ENCODE measurements around the gene MRPS6.

The MRPS6 gene

DNA sequence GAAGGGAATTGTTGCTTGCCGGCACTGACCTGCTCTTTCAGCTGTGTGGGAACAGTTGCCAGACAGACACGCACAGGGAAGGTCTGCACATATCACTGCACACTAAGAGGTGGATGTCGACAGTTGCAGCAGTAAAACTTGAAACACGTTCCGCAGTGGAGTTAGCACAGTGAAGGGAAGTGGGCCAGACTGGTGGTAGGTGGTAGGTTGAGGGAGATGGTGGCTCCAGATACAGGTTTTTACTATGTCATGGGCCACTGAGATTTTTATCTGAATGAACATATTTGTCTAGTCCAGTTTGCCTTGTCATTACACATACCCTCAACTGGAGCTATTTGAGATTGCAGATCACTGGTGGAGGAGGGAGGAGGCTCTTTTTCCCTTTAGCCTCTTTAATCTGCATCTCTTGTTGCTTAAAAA is 13.5 kb downstream of the MRPS6 start:
- Histone ChIP-seq H3K4me1 (ENCODE audit: control insufficient read depth, insufficient read depth, low read length) (peaks cover 21% of the 10 kb centered on the region), H3K36me3 (ENCODE audit: control insufficient read depth, insufficient read depth, low read length) (no peaks in the 10 kb centered on the region), H3K9me3 (ENCODE audit: control insufficient read depth, insufficient read depth, low read length) (no peaks in the 10 kb centered on the region), H3K9ac (ENCODE audit: low read depth, low read length) (no peak overlapping the region), H3K27me3 (ENCODE audit: control insufficient read depth, insufficient read depth, low read length) (no peaks in the 10 kb centered on the region), H3K4me3 (ENCODE audit: low read depth, low read length) (no peak overlapping the region)

DNA sequence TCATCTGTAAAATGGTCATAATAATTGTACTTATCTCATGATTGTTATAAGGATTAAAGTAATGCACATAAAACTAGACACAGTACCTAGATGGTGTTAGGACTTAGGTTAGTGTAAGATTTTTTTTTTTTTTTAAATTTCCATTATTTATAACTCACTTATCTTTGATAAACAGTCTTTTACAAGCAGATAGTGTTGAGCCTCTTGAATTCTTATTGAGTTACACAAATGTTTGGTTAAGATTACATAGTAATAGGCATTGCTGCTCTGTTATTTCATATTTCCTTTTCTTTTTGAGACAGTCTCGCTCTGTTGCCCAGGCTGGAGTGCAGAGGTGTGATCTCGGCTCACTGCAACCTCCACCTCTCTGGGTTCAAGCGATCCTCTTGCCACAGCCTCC is 15.4 kb downstream of the MRPS6 start:
- no peaks in the 10 kb centered on the region for H3K27me3 ChIP-seq (ENCODE audit: control insufficient read depth, insufficient read depth, low read length)
- H3K9ac ChIP-seq (ENCODE audit: low read depth, low read length) = no peak overlapping the region
- no peaks in the 10 kb centered on the region for H3K36me3 ChIP-seq (ENCODE audit: control insufficient read depth, insufficient read depth, low read length)
- peaks cover 24% of the 10 kb centered on the region for H3K4me1 ChIP-seq (ENCODE audit: control insufficient read depth, insufficient read depth, low read length)
- no peak overlapping the region for H3K4me3 ChIP-seq (ENCODE audit: low read depth, low read length)
- no peaks in the 10 kb centered on the region for H3K9me3 ChIP-seq (ENCODE audit: control insufficient read depth, insufficient read depth, low read length)

- H3K27me3 ChIP-seq (ENCODE audit: control insufficient read depth, insufficient read depth, low read length) = no peaks in the 10 kb centered on the region
- H3K9ac ChIP-seq (ENCODE audit: low read depth, low read length) = no peak overlapping the region
- H3K36me3 ChIP-seq (ENCODE audit: control insufficient read depth, insufficient read depth, low read length) = no peaks in the 10 kb centered on the region
- H3K9me3 ChIP-seq (ENCODE audit: control insufficient read depth, insufficient read depth, low read length) = no peaks in the 10 kb centered on the region
- H3K4me3 ChIP-seq (ENCODE audit: low read depth, low read length) = no peak overlapping the region
- peaks cover 10% of the 10 kb centered on the region for H3K4me1 ChIP-seq (ENCODE audit: control insufficient read depth, insufficient read depth, low read length)
Measured at GRCh38 chr21:34091032-34091431, 17.7 kb downstream of the MRPS6 start.

DNA sequence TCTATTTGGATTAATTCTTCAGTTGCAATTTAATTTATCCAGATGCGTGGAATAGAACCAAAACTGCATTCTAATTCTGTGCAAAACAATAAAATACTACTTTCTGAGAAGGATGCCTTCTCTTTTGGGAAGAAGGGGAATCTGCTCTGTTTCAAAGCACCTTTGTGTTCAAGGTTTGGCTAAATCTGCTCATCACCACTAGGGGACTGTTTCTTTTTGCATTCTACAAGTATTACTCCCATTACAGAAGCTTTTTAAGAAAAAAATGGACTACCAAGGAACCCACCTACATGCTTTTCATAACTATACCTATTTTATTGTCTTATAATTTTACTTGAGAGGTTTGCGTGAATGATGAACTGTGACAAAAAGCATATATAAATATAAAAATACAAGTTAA is 18.2 kb downstream of the MRPS6 start:
- H3K4me3 ChIP-seq (ENCODE audit: low read depth, low read length) = no peak overlapping the region
- H3K4me1 ChIP-seq (ENCODE audit: control insufficient read depth, insufficient read depth, low read length) = peaks cover 9% of the 10 kb centered on the region
- no peaks in the 10 kb centered on the region for H3K9me3 ChIP-seq (ENCODE audit: control insufficient read depth, insufficient read depth, low read length)
- H3K36me3 ChIP-seq (ENCODE audit: control insufficient read depth, insufficient read depth, low read length) = no peaks in the 10 kb centered on the region
- H3K27me3 ChIP-seq (ENCODE audit: control insufficient read depth, insufficient read depth, low read length) = no peaks in the 10 kb centered on the region
- no peak overlapping the region for H3K9ac ChIP-seq (ENCODE audit: low read depth, low read length)

DNA sequence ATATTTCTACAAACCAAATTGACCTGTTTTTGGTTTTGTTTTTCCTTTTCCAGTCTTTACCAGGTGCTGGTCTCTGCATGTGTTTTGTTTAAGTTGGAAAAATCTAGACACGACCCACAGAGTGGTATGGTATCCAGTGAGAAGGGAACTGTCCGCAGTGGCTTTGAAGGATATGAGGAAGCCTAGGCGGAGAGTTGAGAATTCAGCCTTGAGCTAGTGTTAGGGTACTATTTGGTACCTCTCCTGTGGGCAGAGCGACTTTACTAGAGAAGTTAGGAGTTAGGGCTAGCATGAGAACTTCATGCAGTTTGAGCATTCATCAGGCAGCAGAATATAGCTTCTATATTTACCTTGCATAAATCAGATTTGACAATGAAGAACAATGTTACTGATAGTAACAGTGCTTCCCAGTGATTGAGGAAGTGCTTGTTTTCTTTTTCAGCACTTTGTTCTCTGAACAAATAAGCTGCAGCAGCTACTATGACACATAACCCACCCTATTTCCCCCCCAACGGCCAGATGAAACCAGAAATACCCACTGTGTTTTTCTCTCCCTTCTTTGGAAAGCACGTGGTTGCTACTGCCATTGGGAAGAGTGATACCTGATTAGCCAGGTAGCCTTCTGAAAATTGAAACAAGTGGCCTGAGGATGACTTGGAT is 19.0 kb downstream of the MRPS6 start:
- Histone ChIP-seq H3K36me3 (ENCODE audit: control insufficient read depth, insufficient read depth, low read length) (no peaks in the 10 kb centered on the region), H3K4me1 (ENCODE audit: control insufficient read depth, insufficient read depth, low read length) (peaks cover 9% of the 10 kb centered on the region), H3K4me3 (ENCODE audit: low read depth, low read length) (no peak overlapping the region), H3K27me3 (ENCODE audit: control insufficient read depth, insufficient read depth, low read length) (no peaks in the 10 kb centered on the region), H3K9ac (ENCODE audit: low read depth, low read length) (no peak overlapping the region), H3K9me3 (ENCODE audit: control insufficient read depth, insufficient read depth, low read length) (no peaks in the 10 kb centered on the region)

GRCh38 chr21:34093083-34093482 is 19.7 kb downstream of the MRPS6 start:
- H3K27me3 ChIP-seq (ENCODE audit: control insufficient read depth, insufficient read depth, low read length) = no peaks in the 10 kb centered on the region
- peaks cover 9% of the 10 kb centered on the region for H3K4me1 ChIP-seq (ENCODE audit: control insufficient read depth, insufficient read depth, low read length)
- H3K36me3 ChIP-seq (ENCODE audit: control insufficient read depth, insufficient read depth, low read length) = no peaks in the 10 kb centered on the region
- no peak overlapping the region for H3K4me3 ChIP-seq (ENCODE audit: low read depth, low read length)
- no peak overlapping the region for H3K9ac ChIP-seq (ENCODE audit: low read depth, low read length)
- H3K9me3 ChIP-seq (ENCODE audit: control insufficient read depth, insufficient read depth, low read length) = no peaks in the 10 kb centered on the region

GRCh38 chr21:34094949-34095348 is 21.6 kb downstream of the MRPS6 start:
- Histone ChIP-seq H3K9ac (ENCODE audit: low read depth, low read length) (no peak overlapping the region), H3K4me3 (ENCODE audit: low read depth, low read length) (no peak overlapping the region), H3K9me3 (ENCODE audit: control insufficient read depth, insufficient read depth, low read length) (no peaks in the 10 kb centered on the region), H3K36me3 (ENCODE audit: control insufficient read depth, insufficient read depth, low read length) (no peaks in the 10 kb centered on the region), H3K4me1 (ENCODE audit: control insufficient read depth, insufficient read depth, low read length) (peaks cover 9% of the 10 kb centered on the region), H3K27me3 (ENCODE audit: control insufficient read depth, insufficient read depth, low read length) (no peaks in the 10 kb centered on the region)

DNA sequence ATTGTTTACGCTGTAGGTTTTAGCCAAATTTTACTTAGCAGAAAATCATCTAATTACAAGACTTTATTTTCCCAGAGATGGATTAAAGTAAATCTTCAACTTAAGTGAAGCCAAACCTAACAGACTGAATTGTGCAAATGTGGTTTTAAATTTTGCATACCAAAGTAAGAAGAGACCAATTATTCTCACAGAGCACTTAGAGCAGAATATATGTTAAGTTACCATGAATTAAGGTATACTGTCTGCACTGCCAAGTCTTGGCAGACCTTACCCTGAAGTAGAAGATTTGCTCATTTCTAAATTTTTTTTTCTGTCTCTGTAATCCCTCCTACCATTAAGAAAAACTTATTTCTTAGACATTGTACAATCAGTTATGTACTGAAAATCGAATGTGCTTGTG is 24.1 kb downstream of the MRPS6 start:
- H3K4me3 ChIP-seq (ENCODE audit: low read depth, low read length) = no peak overlapping the region
- H3K9me3 ChIP-seq (ENCODE audit: control insufficient read depth, insufficient read depth, low read length) = no peaks in the 10 kb centered on the region
- peaks cover 10% of the 10 kb centered on the region for H3K4me1 ChIP-seq (ENCODE audit: control insufficient read depth, insufficient read depth, low read length)
- no peaks in the 10 kb centered on the region for H3K36me3 ChIP-seq (ENCODE audit: control insufficient read depth, insufficient read depth, low read length)
- no peak overlapping the region for H3K9ac ChIP-seq (ENCODE audit: low read depth, low read length)
- no peaks in the 10 kb centered on the region for H3K27me3 ChIP-seq (ENCODE audit: control insufficient read depth, insufficient read depth, low read length)

- Histone ChIP-seq H3K4me3 (ENCODE audit: low read depth, low read length) (no peak overlapping the region), H3K9ac (ENCODE audit: low read depth, low read length) (no peak overlapping the region), H3K27me3 (ENCODE audit: control insufficient read depth, insufficient read depth, low read length) (no peaks in the 10 kb centered on the region), H3K9me3 (ENCODE audit: control insufficient read depth, insufficient read depth, low read length) (no peaks in the 10 kb centered on the region), H3K4me1 (ENCODE audit: control insufficient read depth, insufficient read depth, low read length) (peaks cover 6% of the 10 kb centered on the region), H3K36me3 (ENCODE audit: control insufficient read depth, insufficient read depth, low read length) (no peaks in the 10 kb centered on the region)
Measured at GRCh38 chr21:34100337-34100736, 27.0 kb downstream of the MRPS6 start.

DNA sequence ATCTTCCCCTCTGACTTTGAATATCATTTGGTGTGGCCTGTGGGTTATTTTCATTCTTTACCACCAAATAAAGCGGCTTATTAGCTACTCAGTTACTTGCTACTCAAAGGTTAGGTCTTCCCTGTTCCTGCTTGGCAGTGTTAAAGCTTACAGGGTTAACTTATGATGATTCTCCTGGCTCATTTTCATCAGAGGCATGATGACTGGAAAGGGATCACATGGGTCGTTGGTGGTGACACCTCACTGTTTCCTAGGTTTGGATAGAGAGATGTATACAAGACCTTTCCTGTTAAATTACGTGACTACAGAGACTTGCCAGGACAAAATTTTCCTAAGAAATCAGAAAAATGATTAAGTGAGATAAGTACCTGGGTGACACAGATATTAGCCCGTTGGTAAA is 27.4 kb downstream of the MRPS6 start:
- Histone ChIP-seq H3K4me1 (ENCODE audit: control insufficient read depth, insufficient read depth, low read length) (peaks cover 6% of the 10 kb centered on the region), H3K36me3 (ENCODE audit: control insufficient read depth, insufficient read depth, low read length) (no peaks in the 10 kb centered on the region), H3K27me3 (ENCODE audit: control insufficient read depth, insufficient read depth, low read length) (no peaks in the 10 kb centered on the region), H3K9ac (ENCODE audit: low read depth, low read length) (no peak overlapping the region), H3K9me3 (ENCODE audit: control insufficient read depth, insufficient read depth, low read length) (no peaks in the 10 kb centered on the region), H3K4me3 (ENCODE audit: low read depth, low read length) (no peak overlapping the region)

GRCh38 chr21:34105947-34106541 is 32.7 kb downstream of the MRPS6 start:
- H3K4me3 ChIP-seq (ENCODE audit: low read depth, low read length) = no peak overlapping the region
- peaks cover 6% of the 10 kb centered on the region for H3K4me1 ChIP-seq (ENCODE audit: control insufficient read depth, insufficient read depth, low read length)
- no peaks in the 10 kb centered on the region for H3K27me3 ChIP-seq (ENCODE audit: control insufficient read depth, insufficient read depth, low read length)
- no peak overlapping the region for H3K9ac ChIP-seq (ENCODE audit: low read depth, low read length)
- H3K36me3 ChIP-seq (ENCODE audit: control insufficient read depth, insufficient read depth, low read length) = no peaks in the 10 kb centered on the region
- no peaks in the 10 kb centered on the region for H3K9me3 ChIP-seq (ENCODE audit: control insufficient read depth, insufficient read depth, low read length)

- no peak overlapping the region for H3K4me3 ChIP-seq (ENCODE audit: low read depth, low read length)
- H3K4me1 ChIP-seq (ENCODE audit: control insufficient read depth, insufficient read depth, low read length) = peaks cover 4% of the 10 kb centered on the region
- H3K36me3 ChIP-seq (ENCODE audit: control insufficient read depth, insufficient read depth, low read length) = no peaks in the 10 kb centered on the region
- H3K9ac ChIP-seq (ENCODE audit: low read depth, low read length) = no peak overlapping the region
- H3K27me3 ChIP-seq (ENCODE audit: control insufficient read depth, insufficient read depth, low read length) = no peaks in the 10 kb centered on the region
- H3K9me3 ChIP-seq (ENCODE audit: control insufficient read depth, insufficient read depth, low read length) = no peaks in the 10 kb centered on the region
Measured at GRCh38 chr21:34107606-34108005, 34.2 kb downstream of the MRPS6 start.
